ENCODE measurements around the gene RUFY3.

GRCh38 chr4:70818173-70818855 is 96.5 kb downstream of the RUFY3 start:
- TF ChIP-seq CTCF (conservative IDR thresholded peaks at IDR 0.05) (no peak), ZFX (IDR thresholded peaks at IDR 0.05) (no peak)
